ENCODE data around the gene CPLX1. TPM values are rescaled to one million over a fixed set of nuclear protein-coding genes. Genes with fewer than 3 reads are reported as not detected.

The CPLX1 gene
- total RNA-seq, 2 donors from 2014 or later, result 1.0 to 1.9 TPM

- Mint-ChIP-seq H3K4me1 (no peaks in the 10 kb centered on the region), H3K27ac (no peak overlapping the region), H3K4me3 (no peak overlapping the region), H3K9me3 (peaks cover 12% of the 10 kb centered on the region), H3K27me3 (ENCODE audit: insufficient read depth) (no peaks in the 10 kb centered on the region), H3K36me3 (ENCODE audit: low read depth) (peaks cover 55% of the 10 kb centered on the region)
- H3K4me3 ChIP-seq (ENCODE audit: low read length), result no peak overlapping the region
- WGBS, 2 experiments (ENCODE audit: insufficient coverage in 1 of 2, insufficient read length in 1 of 2), result 93 to 94% methylated on average over 19 to 20 of the region's 34 CpGs
- no peaks in the 10 kb centered on the region for H3K27me3 ChIP-seq (ENCODE audit: control insufficient read depth, insufficient read depth, low read length, poor library complexity, severe bottlenecking)
- no peak for TF ChIP-seq CTCF (conservative IDR thresholded peaks at IDR 0.05)
- H3K9me3 ChIP-seq (ENCODE audit: control insufficient read depth, low read length), result no peaks in the 10 kb centered on the region
- no peak overlapping the region for H3K9ac ChIP-seq (ENCODE audit: extremely low read depth, low read length, poor library complexity, severe bottlenecking)
- DNase-seq, result no peak
- H3K4me1 ChIP-seq (ENCODE audit: control insufficient read depth, insufficient read depth, low read length), result no peaks in the 10 kb centered on the region
- no peak overlapping the region for H3K27ac ChIP-seq (ENCODE audit: low read depth, low read length)
- H3K36me3 ChIP-seq (ENCODE audit: control insufficient read depth, insufficient read depth, low read length), result peaks cover 41% of the 10 kb centered on the region
Measured at GRCh38 chr4:747546-748170, 78.3 kb downstream of the CPLX1 start.

- H3K9ac ChIP-seq (ENCODE audit: extremely low read depth, low read length, poor library complexity, severe bottlenecking), result no peak overlapping the region
- H3K36me3 ChIP-seq (ENCODE audit: control insufficient read depth, insufficient read depth, low read length), result peaks cover 45% of the 10 kb centered on the region
- H3K27me3 Mint-ChIP-seq (ENCODE audit: insufficient read depth), result no peaks in the 10 kb centered on the region
- no peak overlapping the region for H3K27ac ChIP-seq (ENCODE audit: low read depth, low read length)
- DNase-seq, result no peak
- no peaks in the 10 kb centered on the region for H3K4me1 ChIP-seq (ENCODE audit: control insufficient read depth, insufficient read depth, low read length)
- peaks cover 50% of the 10 kb centered on the region for H3K36me3 Mint-ChIP-seq (ENCODE audit: low read depth)
- no peak overlapping the region for H3K27ac Mint-ChIP-seq
- H3K4me3 Mint-ChIP-seq, result no peak overlapping the region
- TF ChIP-seq CTCF (conservative IDR thresholded peaks at IDR 0.05), result no peak
- no peak overlapping the region for H3K4me3 ChIP-seq (ENCODE audit: low read length)
- 94 to 96% methylated on average over 16 to 30 of the region's 44 CpGs for WGBS, 2 experiments (ENCODE audit: insufficient coverage in 1 of 2, insufficient read length in 1 of 2)
- H3K27me3 ChIP-seq (ENCODE audit: control insufficient read depth, insufficient read depth, low read length, poor library complexity, severe bottlenecking), result no peaks in the 10 kb centered on the region
- H3K9me3 Mint-ChIP-seq, result peaks cover 12% of the 10 kb centered on the region
- H3K4me1 Mint-ChIP-seq, result no peaks in the 10 kb centered on the region
- H3K9me3 ChIP-seq (ENCODE audit: control insufficient read depth, low read length), result no peaks in the 10 kb centered on the region
Measured at GRCh38 chr4:744212-744841, 81.6 kb downstream of the CPLX1 start.

GRCh38 chr4:743463-744211 is 82.3 kb downstream of the CPLX1 start:
- Mint-ChIP-seq H3K27ac (no peak overlapping the region), H3K9me3 (peaks cover 12% of the 10 kb centered on the region), H3K4me3 (no peak overlapping the region), H3K4me1 (no peaks in the 10 kb centered on the region), H3K36me3 (ENCODE audit: low read depth) (peaks cover 45% of the 10 kb centered on the region), H3K27me3 (ENCODE audit: insufficient read depth) (no peaks in the 10 kb centered on the region)
- Histone ChIP-seq H3K27me3 (ENCODE audit: control insufficient read depth, insufficient read depth, low read length, poor library complexity, severe bottlenecking) (no peaks in the 10 kb centered on the region), H3K9me3 (ENCODE audit: control insufficient read depth, low read length) (no peaks in the 10 kb centered on the region), H3K27ac (ENCODE audit: low read depth, low read length) (no peak overlapping the region), H3K4me3 (ENCODE audit: low read length) (no peak overlapping the region), H3K36me3 (ENCODE audit: control insufficient read depth, insufficient read depth, low read length) (peaks cover 51% of the 10 kb centered on the region), H3K9ac (ENCODE audit: extremely low read depth, low read length, poor library complexity, severe bottlenecking) (no peak overlapping the region), H3K4me1 (ENCODE audit: control insufficient read depth, insufficient read depth, low read length) (no peaks in the 10 kb centered on the region)
- 93 to 96% methylated on average over 19 to 22 of the region's 22 CpGs for WGBS, 2 experiments (ENCODE audit: insufficient coverage in 1 of 2, insufficient read length in 1 of 2)
- TF ChIP-seq CTCF (conservative IDR thresholded peaks at IDR 0.05), result no peak
- no peak for DNase-seq
